Liver (tissue), 3 donors: ENCODE measurements around the gene SCML2.

Experiments used
- CTCF ChIP-seq: fragments of 150-350 bp; IDR thresholded peaks from 2 replicates; pipeline ENCODE4 v1.5.1; 2017; ENCODE audit warnings: improper control_type of control experiment, low read depth, low read length; ENCODE audit not compliant: missing input control
- EGR1 ChIP-seq, 2 donors: IDR thresholded peaks; 2 replicates each; pipeline ENCODE4 v1.6.1; 2016 to 2018; ENCODE audit warnings: antibody characterized with exemption in 2 of 2, low read depth in 2 of 2
- FOXA1 ChIP-seq: IDR thresholded peaks from 2 replicates; pipeline ENCODE4 v1.6.1; 2016; ENCODE audit warnings: antibody characterized with exemption
- GABPA ChIP-seq, 2 donors: IDR thresholded peaks in 1 of 2; conservative IDR thresholded peaks in 1 of 2; 2 replicates each; pipeline ENCODE4 v1.6.1; 2016; ENCODE audit warnings: antibody characterized with exemption in 2 of 2, mild to moderate bottlenecking in 1 of 2, moderate library complexity in 1 of 2
- JUND ChIP-seq, 2 donors: IDR thresholded peaks; 2 replicates each; pipeline ENCODE4 v1.6.1; 2016; ENCODE audit warnings: antibody characterized with exemption in 2 of 2
- MAX ChIP-seq: IDR thresholded peaks from 2 replicates; pipeline ENCODE4 v1.6.1; 2016; ENCODE audit warnings: antibody characterized with exemption
- RAD21 ChIP-seq, 2 donors: IDR thresholded peaks; 2 replicates each; pipeline ENCODE4 v1.6.1; 2016; ENCODE audit warnings: antibody characterized with exemption in 2 of 2, mild to moderate bottlenecking in 2 of 2
- REST ChIP-seq: IDR thresholded peaks from 2 replicates; pipeline ENCODE4 v1.6.1; 2016; ENCODE audit warnings: antibody characterized with exemption, mild to moderate bottlenecking
- SP1 ChIP-seq: IDR thresholded peaks from 2 replicates; pipeline ENCODE4 v1.6.1; 2018; ENCODE audit warnings: antibody characterized with exemption, mild to moderate bottlenecking
- TAF1 ChIP-seq: conservative IDR thresholded peaks from 2 replicates; pipeline ENCODE4 v1.6.1; 2016; ENCODE audit warnings: antibody characterized with exemption, mild to moderate bottlenecking
- YY1 ChIP-seq: IDR thresholded peaks from 2 replicates; pipeline ENCODE4 v1.6.1; 2016; ENCODE audit warnings: antibody characterized with exemption, mild to moderate bottlenecking
- ZBTB33 ChIP-seq: IDR thresholded peaks from 2 replicates; pipeline ENCODE4 v1.6.1; 2016; ENCODE audit warnings: antibody characterized with exemption
- TF ChIP-seq, protein P1 (sequence below): IDR thresholded peaks from 2 replicates; pipeline ENCODE4 v1.6.1; 2016; ENCODE audit warnings: antibody characterized with exemption
- donor health status: healthy.
- donor health status: healthy.

DNA sequence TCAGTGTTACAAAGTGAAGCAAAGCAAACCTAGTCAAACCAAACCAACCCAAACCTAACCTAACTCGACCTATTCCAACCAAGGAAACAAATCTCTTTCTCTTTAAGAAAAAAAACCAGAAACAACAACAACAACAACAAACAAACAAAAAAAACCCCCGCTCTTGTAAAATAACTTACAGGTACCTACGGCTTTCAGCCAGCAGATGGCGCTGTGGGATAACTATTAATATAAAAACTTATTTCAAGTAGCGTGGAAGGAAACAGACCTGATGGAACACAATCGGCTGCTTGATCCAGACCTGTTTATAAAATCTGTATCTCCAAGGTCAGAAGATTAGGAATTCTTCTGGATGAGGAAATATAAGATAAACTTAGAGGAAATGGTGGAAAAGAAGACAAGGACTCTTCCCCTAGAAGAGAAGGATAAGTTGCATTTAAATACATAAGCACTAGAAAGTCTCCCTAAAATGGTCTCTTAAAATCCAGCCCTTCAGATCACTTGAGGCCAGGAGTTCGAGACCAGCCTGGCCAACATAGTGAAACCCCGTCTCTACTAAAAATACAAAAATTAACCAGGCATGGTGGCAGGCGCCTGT is 36.6 kb upstream of the SCML2 start:
- TF ChIP-seq GABPA (IDR thresholded peaks at IDR 0.05 in 1 of 2, conservative IDR thresholded peaks at IDR 0.05 in 1 of 2) (no peak), CTCF (peak; percentile 70), EGR1 (IDR thresholded peaks at IDR 0.05; ENCODE audit: low read depth in 2 of 2) (no peak), JUND (IDR thresholded peaks at IDR 0.05) (no peak), FOXA1 (no peak), SP1 (no peak), TAF1 (no peak), RAD21 (IDR thresholded peaks at IDR 0.05) (peak; percentile 81 to 88), REST (no peak), YY1 (no peak), MAX (no peak), ZBTB33 (no peak)
- TF ChIP-seq, protein P1, sequence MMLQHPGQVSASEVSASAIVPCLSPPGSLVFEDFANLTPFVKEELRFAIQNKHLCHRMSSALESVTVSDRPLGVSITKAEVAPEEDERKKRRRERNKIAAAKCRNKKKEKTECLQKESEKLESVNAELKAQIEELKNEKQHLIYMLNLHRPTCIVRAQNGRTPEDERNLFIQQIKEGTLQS, result no peak
